ENCODE results near the gene MTF1. TPM values are rescaled to one million over a fixed set of nuclear protein-coding genes. Genes with fewer than 3 reads are reported as not detected.
A peak's percentile ranks its signal among the peaks of the same experiment; 100 is the strongest.

Gene MTF1
- total and polyA plus RNA-seq, 4 experiments from 2014 or later: 12.4 to 32.5 (median 25.8) TPM

DNA sequence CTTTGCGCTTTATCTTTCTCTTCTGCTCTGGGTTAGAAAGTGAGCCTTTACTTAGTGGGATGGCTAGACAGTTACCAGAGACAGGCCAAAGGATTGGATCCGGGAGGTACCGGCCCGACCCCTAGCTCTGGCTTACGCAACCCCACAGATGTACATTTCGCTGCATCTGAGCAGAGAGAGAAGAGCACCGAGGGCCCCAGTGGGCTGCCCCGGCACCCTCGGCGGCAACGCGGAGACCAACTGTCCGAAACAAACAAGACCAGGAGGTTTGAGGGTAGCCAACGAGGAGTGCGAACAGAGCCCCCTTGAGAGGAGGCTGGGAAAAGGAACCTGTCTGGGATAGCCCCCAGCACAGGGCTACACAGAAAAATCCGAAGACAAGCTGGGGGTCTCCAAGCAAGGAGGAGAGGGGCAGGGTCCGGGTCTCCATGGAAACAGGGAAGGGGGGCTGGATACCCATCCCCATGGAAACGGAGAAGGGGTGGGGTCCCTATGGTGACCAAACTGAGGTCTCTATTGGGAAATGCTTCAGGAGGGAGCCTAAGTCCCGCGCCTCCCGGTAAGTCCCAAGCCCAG is 373 bp downstream of the MTF1 start:
- peaks cover 45% of the 10 kb centered on the region for H3K4me1 ChIP-seq (ENCODE audit: insufficient read depth, low read length)
- H3K27me3 ChIP-seq (ENCODE audit: insufficient read depth, low read length): no peaks in the 10 kb centered on the region
- CTCF ChIA-PET (ENCODE audit: partially characterized antibody): interaction anchor here (0.7 to 4.6 kb wide), 21 partner anchors 8 to 344 kb away, joined by 3 to 31 read pairs (median 5); partner anchors contain the start of genes C1orf122, CDCA8, EPHA10 and MEAF6
- H3K36me3 ChIP-seq (ENCODE audit: insufficient read depth, low read length): peaks cover 8% of the 10 kb centered on the region
- H3K4me3 ChIP-seq (ENCODE audit: low read length in 2 of 2): peak overlapping the region; percentile 80 to 86
- intact Hi-C loops (cut with micrococcal nuclease): loop anchor here (1.0 to 2.0 kb wide), 4 partner anchors 51 to 304 kb away; partner anchors contain the start of genes CDCA8, SNIP1, UTP11 and YRDC
- H3K27ac ChIP-seq (ENCODE audit: low read depth, low read length): peak overlapping the region; percentile 96
- Mint-ChIP-seq H3K27me3 (no peaks in the 10 kb centered on the region), H3K4me1 (peaks cover 22 to 44% (median 26%) of the 10 kb centered on the region in 4 donors), H3K4me3 (peak overlapping the region; percentile 94 to 100 (median 96)), H3K9me3 (no peaks in the 10 kb centered on the region), H3K36me3 (peaks cover 12 to 51% of the 10 kb centered on the region in 2 donors), H3K27ac (peak overlapping the region; percentile 80 to 98 (median 97))
- no peaks in the 10 kb centered on the region for H3K9me3 ChIP-seq (ENCODE audit: control insufficient read depth in 1 of 2, low read length in 2 of 2)
- POLR2A ChIA-PET (ENCODE audit: partially characterized antibody): interaction anchor here (0.9 to 3.0 kb wide), 15 partner anchors 8 to 1516 kb away, joined by 3 to 34 read pairs (median 5); partner anchors contain the start of genes C1orf122, CDCA8, INPP5B and MEAF6
- peak in 1 of 5 donors; percentile 4 for DNase-seq

DNA sequence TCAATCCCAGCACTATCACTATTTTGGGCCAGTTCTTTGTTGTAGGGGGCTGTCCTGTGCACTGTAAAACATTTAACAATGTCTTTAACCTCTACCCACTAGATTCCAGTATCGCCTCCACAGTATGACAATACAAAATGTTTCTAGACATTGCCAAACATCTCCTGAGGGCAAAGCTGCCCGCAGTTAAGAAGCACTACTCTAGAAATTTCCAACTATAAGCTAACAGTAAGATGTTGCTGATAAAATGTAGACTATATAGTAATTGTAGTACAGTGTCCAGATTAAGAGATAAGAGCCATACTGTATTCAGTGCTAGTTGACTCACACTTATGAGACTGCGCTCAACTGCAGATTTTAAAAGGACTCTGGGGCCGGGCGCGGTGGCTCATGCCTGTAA is 5.0 kb downstream of the MTF1 start:
- Mint-ChIP-seq H3K27me3 (no peaks in the 10 kb centered on the region), H3K36me3 (peaks cover 21 to 44% of the 10 kb centered on the region in 2 donors), H3K4me3 (peak overlapping the region in 1 of 8 donors; percentile 59), H3K4me1 (peaks cover 25 to 47% (median 33%) of the 10 kb centered on the region in 4 donors), H3K27ac (peak overlapping the region in 4 of 7 donors; percentile 3 to 42 (median 29)), H3K9me3 (no peaks in the 10 kb centered on the region)
- Histone ChIP-seq H3K27ac (ENCODE audit: low read depth, low read length) (no peak overlapping the region), H3K27me3 (ENCODE audit: insufficient read depth, low read length) (no peaks in the 10 kb centered on the region), H3K9me3 (ENCODE audit: control insufficient read depth in 1 of 2, low read length in 2 of 2) (no peaks in the 10 kb centered on the region), H3K4me1 (ENCODE audit: insufficient read depth, low read length) (peaks cover 69% of the 10 kb centered on the region), H3K36me3 (ENCODE audit: insufficient read depth, low read length) (peaks cover 8% of the 10 kb centered on the region), H3K4me3 (ENCODE audit: low read length in 2 of 2) (no peak overlapping the region)
- no peak for DNase-seq
- ChIA-PET CTCF (ENCODE audit: partially characterized antibody) (interaction anchor here (0.9 kb wide), 1 partner anchor 9 kb away, joined by 4 read pairs; no protein-coding TSS in a partner anchor), POLR2A (ENCODE audit: partially characterized antibody) (no interaction called here)
- intact Hi-C loops (cut with micrococcal nuclease): no loop called here

DNA sequence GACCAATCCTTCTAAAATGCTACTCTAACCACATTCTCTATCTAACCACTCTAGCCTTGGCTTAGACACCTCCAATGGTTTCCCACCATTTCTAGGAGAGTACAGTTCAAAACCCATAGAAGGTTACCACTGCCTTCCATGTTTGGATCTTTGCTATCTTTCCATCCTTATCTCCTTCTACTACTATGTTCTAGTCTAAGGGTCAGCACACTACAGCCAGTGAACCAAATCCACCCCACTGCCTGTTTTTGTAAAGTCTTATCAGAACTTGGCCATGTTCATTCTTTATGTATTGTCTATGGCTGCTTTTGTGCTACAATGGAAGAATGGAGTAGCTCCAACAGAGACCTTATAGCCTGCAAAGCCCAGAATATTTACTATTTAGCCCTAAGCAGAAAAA is 6.2 kb downstream of the MTF1 start:
- H3K4me1 Mint-ChIP-seq: peaks cover 20 to 46% (median 35%) of the 10 kb centered on the region in 4 donors
- intact Hi-C loops (cut with micrococcal nuclease): no loop called here

DNA sequence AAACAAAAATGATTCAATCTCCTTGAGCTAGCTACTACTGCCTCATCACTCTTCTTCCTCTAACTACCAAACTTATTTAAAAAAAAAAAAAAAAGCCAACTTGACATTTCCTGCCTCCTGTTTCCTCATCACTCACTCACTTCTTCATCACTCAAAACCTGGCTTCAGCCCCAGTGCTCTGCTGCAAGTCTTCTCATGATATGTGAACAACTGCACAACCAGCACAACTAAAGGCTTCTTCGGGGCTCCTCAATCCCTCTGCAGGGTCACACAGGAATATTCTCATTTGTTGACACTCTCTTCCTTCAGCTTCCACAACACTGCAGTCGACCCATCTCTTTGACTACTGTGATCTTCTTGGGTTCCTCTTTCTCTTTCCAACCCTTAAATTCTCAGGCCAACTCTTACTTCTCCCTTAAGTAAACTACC is 7.6 kb downstream of the MTF1 start:
- H3K36me3 Mint-ChIP-seq: peaks cover 14 to 25% of the 10 kb centered on the region in 2 donors
- H3K9me3 ChIP-seq (ENCODE audit: control insufficient read depth in 1 of 2, low read length in 2 of 2): no peaks in the 10 kb centered on the region
- no peaks in the 10 kb centered on the region for H3K9me3 Mint-ChIP-seq
- no peak overlapping the region for H3K4me3 Mint-ChIP-seq
- no peak for DNase-seq
- H3K4me1 ChIP-seq (ENCODE audit: insufficient read depth, low read length): peaks cover 60% of the 10 kb centered on the region
- POLR2A ChIA-PET (ENCODE audit: partially characterized antibody): interaction anchor here (1.4 to 2.7 kb wide), 2 partner anchors 8 to 43 kb away, joined by 3 to 10 read pairs; partner anchors contain the start of genes MTF1 and YRDC
- no peaks in the 10 kb centered on the region for H3K27me3 ChIP-seq (ENCODE audit: insufficient read depth, low read length)
- intact Hi-C loops (cut with micrococcal nuclease): no loop called here
- peaks cover 16 to 44% (median 33%) of the 10 kb centered on the region in 4 donors for H3K4me1 Mint-ChIP-seq
- no peaks in the 10 kb centered on the region for H3K27me3 Mint-ChIP-seq
- no peak overlapping the region for H3K27ac ChIP-seq (ENCODE audit: low read depth, low read length)
- H3K36me3 ChIP-seq (ENCODE audit: insufficient read depth, low read length): peaks cover under 1% of the 10 kb centered on the region
- H3K27ac Mint-ChIP-seq: no peak overlapping the region
- H3K4me3 ChIP-seq (ENCODE audit: low read length in 2 of 2): no peak overlapping the region
- CTCF ChIA-PET (ENCODE audit: partially characterized antibody): interaction anchor here (0.7 to 2.9 kb wide), 2 partner anchors 8 to 11 kb away, joined by 3 to 28 read pairs; partner anchors contain the start of gene MTF1

More for the DNA sequence above, 6.2 kb downstream of the MTF1 start:
- Mint-ChIP-seq H3K4me3 (peak overlapping the region in 3 of 8 donors; percentile 2 to 61 (median 19)), H3K27ac (peak overlapping the region in 5 of 7 donors; percentile 1 to 79 (median 70)), H3K36me3 (peaks cover 21 to 35% of the 10 kb centered on the region in 2 donors), H3K27me3 (no peaks in the 10 kb centered on the region), H3K9me3 (no peaks in the 10 kb centered on the region)
- ChIA-PET CTCF (ENCODE audit: partially characterized antibody) (no interaction called here), POLR2A (ENCODE audit: partially characterized antibody) (no interaction called here)
- Histone ChIP-seq H3K9me3 (ENCODE audit: control insufficient read depth in 1 of 2, low read length in 2 of 2) (no peaks in the 10 kb centered on the region), H3K4me3 (ENCODE audit: low read length in 2 of 2) (no peak overlapping the region), H3K27ac (ENCODE audit: low read depth, low read length) (no peak overlapping the region), H3K27me3 (ENCODE audit: insufficient read depth, low read length) (no peaks in the 10 kb centered on the region), H3K36me3 (ENCODE audit: insufficient read depth, low read length) (peaks cover 8% of the 10 kb centered on the region), H3K4me1 (ENCODE audit: insufficient read depth, low read length) (peaks cover 60% of the 10 kb centered on the region)
- no peak for DNase-seq

DNA sequence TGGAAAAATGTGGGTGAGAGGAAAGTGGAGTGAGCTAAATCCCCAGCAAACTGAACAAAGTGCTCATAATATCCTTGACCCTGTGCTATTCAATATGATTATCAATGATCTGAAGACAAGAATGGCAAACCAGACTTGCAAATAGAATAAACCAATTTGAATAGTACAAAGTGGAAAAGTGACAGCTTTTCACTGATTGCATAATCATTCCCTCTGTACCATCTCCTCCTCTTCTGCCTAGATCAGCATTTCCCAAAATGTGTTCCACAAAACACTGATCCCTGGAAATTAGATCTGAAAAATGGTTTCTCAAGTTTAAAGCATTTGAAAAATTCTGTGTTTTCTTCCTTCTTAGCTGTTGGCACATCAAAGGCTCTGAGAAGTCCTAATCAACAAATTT is 8.1 kb downstream of the MTF1 start:
- Histone ChIP-seq H3K4me3 (ENCODE audit: low read length in 2 of 2) (no peak overlapping the region), H3K9me3 (ENCODE audit: control insufficient read depth in 1 of 2, low read length in 2 of 2) (no peaks in the 10 kb centered on the region), H3K4me1 (ENCODE audit: insufficient read depth, low read length) (peaks cover 61% of the 10 kb centered on the region), H3K27ac (ENCODE audit: low read depth, low read length) (no peak overlapping the region), H3K27me3 (ENCODE audit: insufficient read depth, low read length) (no peaks in the 10 kb centered on the region), H3K36me3 (ENCODE audit: insufficient read depth, low read length) (no peaks in the 10 kb centered on the region)
- POLR2A ChIA-PET (ENCODE audit: partially characterized antibody): interaction anchor here (1.4 to 2.7 kb wide), 2 partner anchors 8 to 43 kb away, joined by 3 to 10 read pairs; partner anchors contain the start of genes MTF1 and YRDC
- Mint-ChIP-seq H3K9me3 (no peaks in the 10 kb centered on the region), H3K27ac (no peak overlapping the region), H3K36me3 (peaks cover 14 to 27% of the 10 kb centered on the region in 2 donors), H3K4me3 (no peak overlapping the region), H3K4me1 (peaks cover 17 to 50% (median 38%) of the 10 kb centered on the region in 4 donors), H3K27me3 (no peaks in the 10 kb centered on the region)
- intact Hi-C loops (cut with micrococcal nuclease): no loop called here
- CTCF ChIA-PET (ENCODE audit: partially characterized antibody): interaction anchor here (0.7 to 2.9 kb wide), 2 partner anchors 9 to 11 kb away, joined by 3 to 28 read pairs; partner anchors contain the start of gene MTF1
- DNase-seq: no peak

DNA sequence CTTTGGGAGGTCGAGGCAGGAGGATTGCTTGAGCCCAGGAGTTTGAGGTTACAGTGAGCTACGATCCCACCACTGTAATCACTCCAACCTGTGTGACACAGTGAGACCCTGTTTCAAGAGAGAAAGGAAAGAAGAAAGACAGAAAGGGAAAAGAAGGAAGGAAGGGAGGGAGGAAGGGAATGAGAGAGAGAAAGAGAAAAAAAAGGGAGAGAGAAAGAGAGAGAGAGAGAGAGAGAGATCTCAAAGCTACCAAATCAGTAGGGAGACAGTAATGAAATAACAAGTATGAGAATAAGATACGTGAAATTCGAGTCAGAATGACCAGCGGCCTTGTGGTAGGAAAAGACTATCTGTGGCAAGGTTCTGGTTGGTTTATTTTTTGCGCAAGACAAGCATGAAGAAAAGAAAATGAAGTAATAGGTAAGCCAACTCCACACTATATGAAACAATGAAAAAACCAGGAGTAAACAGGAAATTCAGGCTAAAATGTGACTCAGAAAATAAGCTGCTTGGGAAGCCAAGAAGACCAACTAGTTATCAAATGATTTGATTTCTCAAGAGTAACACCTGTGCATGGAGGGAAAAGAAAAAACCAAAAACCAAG is 8.9 kb downstream of the MTF1 start:
- Mint-ChIP-seq H3K4me1 (peaks cover 22 to 56% (median 39%) of the 10 kb centered on the region in 4 donors), H3K27me3 (no peaks in the 10 kb centered on the region), H3K27ac (no peak overlapping the region), H3K9me3 (no peaks in the 10 kb centered on the region), H3K4me3 (no peak overlapping the region), H3K36me3 (peaks cover 14 to 28% of the 10 kb centered on the region in 2 donors)
- DNase-seq: no peak
- ChIA-PET POLR2A (ENCODE audit: partially characterized antibody) (interaction anchor here (0.9 to 2.7 kb wide), 2 partner anchors 9 to 43 kb away, joined by 3 to 10 read pairs; partner anchors contain the start of genes C1orf122, MTF1 and YRDC), CTCF (ENCODE audit: partially characterized antibody) (interaction anchor here (0.6 to 2.9 kb wide), 4 partner anchors 9 to 101 kb away, joined by 3 to 28 read pairs (median 4); partner anchors contain the start of gene MTF1)
- H3K36me3 ChIP-seq (ENCODE audit: insufficient read depth, low read length): no peaks in the 10 kb centered on the region
- H3K27ac ChIP-seq (ENCODE audit: low read depth, low read length): no peak overlapping the region
- intact Hi-C loops (cut with micrococcal nuclease): no loop called here
- H3K4me3 ChIP-seq (ENCODE audit: low read length in 2 of 2): no peak overlapping the region
- H3K27me3 ChIP-seq (ENCODE audit: insufficient read depth, low read length): no peaks in the 10 kb centered on the region
- H3K4me1 ChIP-seq (ENCODE audit: insufficient read depth, low read length): peaks cover 61% of the 10 kb centered on the region
- H3K9me3 ChIP-seq (ENCODE audit: control insufficient read depth in 1 of 2, low read length in 2 of 2): no peaks in the 10 kb centered on the region
